ENCODE data around the gene SPDYE6.

SPDYE6 gene

GRCh38 chr7:102306916-102307677 is 49.1 kb downstream of the SPDYE6 start:
- H4K8ac ChIP-seq (ENCODE audit: low read length): peak overlapping the region; percentile 87
- H3K27me3 ChIP-seq (ENCODE audit: control insufficient read depth in 1 of 2, insufficient read depth in 1 of 2, low read length in 2 of 2): no peaks in the 10 kb centered on the region
- no peak overlapping the region for H3K9ac ChIP-seq (ENCODE audit: low read length)
- peak overlapping the region; percentile 30 for H3K4me2 ChIP-seq (ENCODE audit: low read length, poor library complexity, severe bottlenecking)
- DNase-seq: peak; percentile 88
- H3K4ac ChIP-seq (ENCODE audit: low read depth in 1 of 2, low read length in 2 of 2): peak overlapping the region; percentile 12 to 62
- no peak overlapping the region for H3K23ac ChIP-seq (ENCODE audit: low read length in 2 of 2)
- no peak overlapping the region for H3K27ac ChIP-seq (ENCODE audit: low read length, poor library complexity, severe bottlenecking)
- peak overlapping the region; percentile 88 for H4K91ac ChIP-seq (ENCODE audit: low read length)
- H2BK15ac ChIP-seq (ENCODE audit: low read depth, poor library complexity, severe bottlenecking): peak overlapping the region; percentile 60
- H2AFZ ChIP-seq (ENCODE audit: low read depth, low read length): peak overlapping the region; percentile 20
- H3K36me3 ChIP-seq (ENCODE audit: control insufficient read depth in 1 of 2, insufficient read depth in 2 of 2, low read depth in 1 of 2, low read length in 2 of 2): peaks cover 0 to 7% of the 10 kb centered on the region in 2 experiments
- no peak overlapping the region for H3K4me3 ChIP-seq (ENCODE audit: insufficient read depth in 1 of 2, low read depth in 1 of 2, low read length in 2 of 2)
- peak overlapping the region; percentile 4 for H2BK120ac ChIP-seq (ENCODE audit: low read depth, low read length)
- H3K79me1 ChIP-seq (replicated peaks; ENCODE audit: low read length, poor library complexity, severe bottlenecking): no peaks in the 10 kb centered on the region
- no peaks in the 10 kb centered on the region for H3K9me3 ChIP-seq (ENCODE audit: control insufficient read depth, low read length)
- H3K4me1 ChIP-seq (ENCODE audit: control insufficient read depth, insufficient read depth, low read depth, low read length): peaks cover 29% of the 10 kb centered on the region
- no peak overlapping the region for H3K14ac ChIP-seq (ENCODE audit: low read length in 2 of 2)
- peak overlapping the region; percentile 44 to 95 for H3K18ac ChIP-seq (ENCODE audit: low read depth in 1 of 2, low read length in 2 of 2)
- peak overlapping the region; percentile 17 for H2AK5ac ChIP-seq (ENCODE audit: low read length, severe bottlenecking)
- no peak overlapping the region for H2BK5ac ChIP-seq (ENCODE audit: low read depth, low read length, poor library complexity, severe bottlenecking)
- peak overlapping the region; percentile 23 to 93 for H2BK12ac ChIP-seq (ENCODE audit: low read length in 2 of 2)
- 11% methylated on average over 17 of the region's 17 CpGs for WGBS

DNA sequence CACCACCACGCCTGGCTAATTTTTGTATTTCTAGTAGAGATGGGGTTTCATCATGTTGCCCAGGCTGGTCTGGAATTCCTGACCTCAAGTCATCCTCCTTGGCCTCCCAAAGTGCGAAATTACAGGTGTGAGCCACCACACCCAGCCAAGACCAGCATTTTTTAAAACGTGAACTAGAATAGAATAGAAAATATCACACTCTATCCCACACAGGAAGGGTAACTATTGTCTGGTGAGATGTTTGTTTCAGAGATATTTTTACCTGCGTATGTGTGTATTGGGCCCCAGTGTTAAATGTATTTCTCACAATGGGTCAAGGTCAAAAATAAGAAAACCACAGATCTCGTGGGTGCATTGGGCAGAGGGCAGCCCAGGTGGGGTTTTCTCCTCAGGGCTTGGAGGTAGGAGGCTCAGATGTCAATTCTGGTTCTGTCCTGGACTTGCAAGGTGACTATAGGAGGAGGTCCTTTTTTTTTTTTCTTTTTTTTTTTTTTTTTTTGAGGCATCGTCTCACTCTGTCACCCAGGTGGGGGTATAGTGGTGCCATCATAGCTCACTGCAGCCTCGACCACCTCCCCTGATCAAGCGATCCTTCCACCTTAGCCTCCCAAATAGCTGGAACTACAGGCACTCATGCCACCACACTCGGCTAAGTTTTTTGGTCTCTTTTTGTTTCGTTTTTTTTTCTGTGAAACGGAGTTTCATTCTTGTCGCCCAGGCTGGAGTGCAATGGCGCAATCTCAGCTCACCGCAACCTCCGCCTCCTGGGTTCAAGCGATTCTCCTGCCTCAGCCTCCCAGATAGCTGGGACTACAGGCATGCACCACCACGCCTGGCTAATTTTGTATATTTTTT is 50.6 kb downstream of the SPDYE6 start:
- Histone ChIP-seq H3K4me3 (ENCODE audit: insufficient read depth in 1 of 2, low read depth in 1 of 2, low read length in 2 of 2) (no peak overlapping the region), H3K9ac (ENCODE audit: low read length) (no peak overlapping the region)

DNA sequence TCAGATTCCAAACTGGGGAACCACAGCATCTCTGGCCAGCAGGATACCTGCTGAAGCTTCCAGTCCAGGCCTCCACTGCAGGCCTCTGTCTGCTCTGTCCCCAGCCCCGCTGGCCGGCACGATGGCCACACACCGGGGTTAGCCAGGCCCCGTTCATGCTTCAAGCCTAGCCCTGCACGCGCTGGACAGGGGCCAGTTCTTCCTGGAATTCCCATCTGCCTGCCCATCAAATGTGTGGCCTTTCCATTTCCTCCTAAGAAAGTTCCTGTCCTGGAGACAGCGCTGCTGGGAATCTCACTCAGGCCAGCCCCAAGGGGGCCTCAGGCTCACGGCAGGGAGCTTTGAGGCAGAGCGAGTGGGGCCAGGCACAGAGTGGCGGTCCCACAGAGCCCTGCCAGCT is 51.6 kb downstream of the SPDYE6 start:
- Histone ChIP-seq H3K27me3 (ENCODE audit: control insufficient read depth in 1 of 2, insufficient read depth in 1 of 2, low read length in 2 of 2) (peaks cover 0 to 22% of the 10 kb centered on the region in 2 experiments), H4K91ac (ENCODE audit: low read length) (no peak overlapping the region), H2AFZ (ENCODE audit: low read depth, low read length) (no peak overlapping the region), H2AK5ac (ENCODE audit: low read length, severe bottlenecking) (no peak overlapping the region), H2BK120ac (ENCODE audit: low read depth, low read length) (no peak overlapping the region), H4K8ac (ENCODE audit: low read length) (no peak overlapping the region), H2BK5ac (ENCODE audit: low read depth, low read length, poor library complexity, severe bottlenecking) (peak overlapping the region; percentile 10), H3K4me2 (ENCODE audit: low read length, poor library complexity, severe bottlenecking) (no peak overlapping the region), H3K27ac (ENCODE audit: low read length, poor library complexity, severe bottlenecking) (no peak overlapping the region), H3K9me3 (ENCODE audit: control insufficient read depth, low read length) (no peaks in the 10 kb centered on the region), H3K4me1 (ENCODE audit: control insufficient read depth, insufficient read depth, low read depth, low read length) (peaks cover 37% of the 10 kb centered on the region), H3K23ac (ENCODE audit: low read length in 2 of 2) (no peak overlapping the region), H3K79me1 (replicated peaks; ENCODE audit: low read length, poor library complexity, severe bottlenecking) (peaks cover 3% of the 10 kb centered on the region), H3K14ac (ENCODE audit: low read length in 2 of 2) (no peak overlapping the region), H3K18ac (ENCODE audit: low read depth in 1 of 2, low read length in 2 of 2) (no peak overlapping the region), H2BK15ac (ENCODE audit: low read depth, poor library complexity, severe bottlenecking) (no peak overlapping the region), H3K4me3 (ENCODE audit: insufficient read depth in 1 of 2, low read depth in 1 of 2, low read length in 2 of 2) (no peak overlapping the region), H3K9ac (ENCODE audit: low read length) (no peak overlapping the region), H3K36me3 (ENCODE audit: control insufficient read depth in 1 of 2, insufficient read depth in 2 of 2, low read depth in 1 of 2, low read length in 2 of 2) (peaks cover 0 to 22% of the 10 kb centered on the region in 2 experiments), H2BK12ac (ENCODE audit: low read length in 2 of 2) (peak overlapping the region in 1 of 2 experiments; percentile 57), H3K4ac (ENCODE audit: low read depth in 1 of 2, low read length in 2 of 2) (no peak overlapping the region)
- DNase-seq: peak; percentile 11
- WGBS: 64% methylated on average over 11 of the region's 11 CpGs

More for the DNA sequence above, 50.6 kb downstream of the SPDYE6 start:
- Histone ChIP-seq H2BK5ac (ENCODE audit: low read depth, low read length, poor library complexity, severe bottlenecking) (no peak overlapping the region), H2AK5ac (ENCODE audit: low read length, severe bottlenecking) (no peak overlapping the region), H4K91ac (ENCODE audit: low read length) (no peak overlapping the region), H3K18ac (ENCODE audit: low read depth in 1 of 2, low read length in 2 of 2) (no peak overlapping the region), H2AFZ (ENCODE audit: low read depth, low read length) (no peak overlapping the region), H3K14ac (ENCODE audit: low read length in 2 of 2) (no peak overlapping the region), H3K79me1 (replicated peaks; ENCODE audit: low read length, poor library complexity, severe bottlenecking) (peaks cover 3% of the 10 kb centered on the region), H3K36me3 (ENCODE audit: control insufficient read depth in 1 of 2, insufficient read depth in 2 of 2, low read depth in 1 of 2, low read length in 2 of 2) (peaks cover 0 to 17% of the 10 kb centered on the region in 2 experiments), H4K8ac (ENCODE audit: low read length) (no peak overlapping the region), H2BK12ac (ENCODE audit: low read length in 2 of 2) (no peak overlapping the region), H3K9me3 (ENCODE audit: control insufficient read depth, low read length) (no peaks in the 10 kb centered on the region), H3K4me1 (ENCODE audit: control insufficient read depth, insufficient read depth, low read depth, low read length) (peaks cover 37% of the 10 kb centered on the region), H3K4ac (ENCODE audit: low read depth in 1 of 2, low read length in 2 of 2) (no peak overlapping the region), H3K27ac (ENCODE audit: low read length, poor library complexity, severe bottlenecking) (no peak overlapping the region), H3K23ac (ENCODE audit: low read length in 2 of 2) (no peak overlapping the region), H2BK15ac (ENCODE audit: low read depth, poor library complexity, severe bottlenecking) (no peak overlapping the region), H2BK120ac (ENCODE audit: low read depth, low read length) (no peak overlapping the region), H3K4me2 (ENCODE audit: low read length, poor library complexity, severe bottlenecking) (no peak overlapping the region), H3K27me3 (ENCODE audit: control insufficient read depth in 1 of 2, insufficient read depth in 1 of 2, low read length in 2 of 2) (peaks cover 0 to 12% of the 10 kb centered on the region in 2 experiments)
- no peak for DNase-seq
- WGBS: 95% methylated on average over 13 of the region's 17 CpGs
